Vagina (tissue), 2 donors: Measurements from ENCODE around the gene VASN. TPM values are rescaled to one million over a fixed set of nuclear protein-coding genes. Genes with fewer than 3 reads are reported as not detected.

ENCODE experiments used
- DNase-seq, 2 donors: peaks; one replicate each; pipeline ENCODE4 v3.0.0-alpha.2; 2017; ENCODE audit errors: extremely low spot score in 2 of 2
- H3K27ac ChIP-seq: fragments of 200-600 bp; sonication (generic); one replicate; pipeline ENCODE4 v1.5.1; 2019
- H3K27me3 ChIP-seq: fragments of 200-600 bp; sonication (generic); one replicate; pipeline ENCODE4 v1.5.1; 2019
- H3K36me3 ChIP-seq, 2 donors: fragments of 200-600 bp; sonication (generic); one replicate each; pipeline ENCODE4 v1.5.1; 2017 to 2019
- H3K4me1 ChIP-seq: fragments of 200-600 bp; sonication (generic); one replicate; pipeline ENCODE4 v1.5.1; 2019
- H3K4me3 ChIP-seq, 2 donors: fragments of 200-600 bp; sonication (generic); 1 replicate in 1 of 2; 2 replicates in 1 of 2; pipeline ENCODE4 v1.5.1; 2016 to 2019
- H3K9me3 ChIP-seq: fragments of 200-600 bp; sonication (generic); one replicate; pipeline ENCODE4 v1.5.1; 2019
- CTCF ChIP-seq, 3 experiments: fragments of 450-650 bp in 2 of 3; fragments of 200-600 bp in 1 of 3; sonication (generic) in 1 of 3; IDR thresholded peaks; one replicate each; pipeline ENCODE4 v1.5.1; 2017 to 2019; ENCODE audit warnings: antibody characterized with exemption in 3 of 3, mild to moderate bottlenecking in 2 of 3, moderate library complexity in 2 of 3
- POLR2A ChIP-seq, 2 donors: fragments of 450-650 bp; IDR thresholded peaks; one replicate each; pipeline ENCODE4 v1.6.1; 2017; ENCODE audit warnings: antibody characterized with exemption in 2 of 2, mild to moderate bottlenecking in 2 of 2, moderate library complexity in 2 of 2
- POLR2AphosphoS5 ChIP-seq, 2 donors: sonication (generic); formaldehyde crosslinking; IDR thresholded peaks; one replicate each; pipeline ENCODE4 v1.9.0; 2017; ENCODE audit warnings: antibody characterized with exemption in 2 of 2, mild to moderate bottlenecking in 2 of 2, low read depth in 1 of 2; ENCODE audit not compliant: insufficient read depth in 1 of 2
- intact Hi-C: fragments of 100-400 bp; cut with DNase I; formaldehyde crosslinking; loops from one replicate; pipeline ENCODE4 v1.15.1; 2023
- small RNA-seq: library from RNA; depleted of rRNA; stranded (forward); fragments of <200 nt; gene quantifications from one replicate; pipeline ENCODE3, GENCODE V24; 2016
- total RNA-seq: library from RNA; depleted of rRNA; stranded (reverse); fragments of >200 nt; gene quantifications from one replicate; pipeline ENCODE4 v1.2.3, GENCODE V29; 2016

Gene VASN
- total RNA-seq, 1 donor from 2014 or later, result 37.6 TPM

- H3K27ac ChIP-seq, result peak overlapping the region; percentile 87
- DNase-seq, result no peak
- TF ChIP-seq POLR2AphosphoS5 (IDR thresholded peaks at IDR 0.05; ENCODE audit: insufficient read depth in 1 of 2, low read depth in 1 of 2) (no peak), POLR2A (IDR thresholded peaks at IDR 0.05) (no peak), CTCF (IDR thresholded peaks at IDR 0.05) (no peak)
- peaks cover 23% of the 10 kb centered on the region for H3K4me1 ChIP-seq
- no peaks in the 10 kb centered on the region for H3K27me3 ChIP-seq
- intact Hi-C loops, result no loop called here
- H3K36me3 ChIP-seq, result peaks cover 0 to 9% of the 10 kb centered on the region in 2 donors
- H3K4me3 ChIP-seq, result peak overlapping the region; percentile 58 to 78
- H3K9me3 ChIP-seq, result no peaks in the 10 kb centered on the region
Measured at GRCh38 chr16:4426722-4427372, 55.2 kb downstream of the VASN start.

GRCh38 chr16:4428500-4428899 lies 56.9 kb downstream of the VASN start:
- Histone ChIP-seq H3K27me3 (no peaks in the 10 kb centered on the region), H3K4me1 (peaks cover 23% of the 10 kb centered on the region), H3K4me3 (no peak overlapping the region), H3K9me3 (no peaks in the 10 kb centered on the region), H3K36me3 (peaks cover 0 to 10% of the 10 kb centered on the region in 2 donors), H3K27ac (no peak overlapping the region)
- TF ChIP-seq CTCF (IDR thresholded peaks at IDR 0.05) (no peak), POLR2AphosphoS5 (IDR thresholded peaks at IDR 0.05; ENCODE audit: insufficient read depth in 1 of 2, low read depth in 1 of 2) (peak in 1 of 2 donors; percentile 9)
- no peak for DNase-seq
- intact Hi-C loops, result no loop called here

- no peak overlapping the region for H3K27ac ChIP-seq
- intact Hi-C loops, result no loop called here
- H3K36me3 ChIP-seq, result peaks cover 0 to 27% of the 10 kb centered on the region in 2 donors
- no peak overlapping the region for H3K4me3 ChIP-seq
- no peaks in the 10 kb centered on the region for H3K27me3 ChIP-seq
- H3K9me3 ChIP-seq, result no peaks in the 10 kb centered on the region
- TF ChIP-seq CTCF (IDR thresholded peaks at IDR 0.05) (no peak), POLR2AphosphoS5 (IDR thresholded peaks at IDR 0.05; ENCODE audit: insufficient read depth in 1 of 2, low read depth in 1 of 2) (no peak), POLR2A (IDR thresholded peaks at IDR 0.05) (no peak)
- DNase-seq, result no peak
- peaks cover 18% of the 10 kb centered on the region for H3K4me1 ChIP-seq
Measured at GRCh38 chr16:4431023-4431422, 59.4 kb downstream of the VASN start.

Small RNA genes within 50 kb of the gene (small RNA-seq; reads per million reads assigned to genes)
- gene AC012676.2, result not detected

Other genes starting within 250 kb of the VASN start
- 1.5 TPM for gene SRL, start 129.8 kb upstream of the VASN start, total RNA-seq
- gene TFAP4, start 98.8 kb upstream of the VASN start, total RNA-seq, result 6.9 TPM
- 6.9 TPM for gene GLIS2, start 55.8 kb upstream of the VASN start, total RNA-seq
- 76.1 TPM for gene PAM16, start 20.5 kb upstream of the VASN start, total RNA-seq
- 30.9 TPM for gene CORO7, start 44.7 kb downstream of the VASN start, total RNA-seq
- 33.6 TPM for gene DNAJA3, start 54.0 kb downstream of the VASN start, total RNA-seq
- 35.6 TPM for gene NMRAL1, start 102.8 kb downstream of the VASN start, total RNA-seq
- 52.8 TPM for gene HMOX2, start 104.5 kb downstream of the VASN start, total RNA-seq
- 13.3 TPM for gene CDIP1, start 166.9 kb downstream of the VASN start, total RNA-seq
- gene C16orf96, start 184.5 kb downstream of the VASN start, total RNA-seq, result not detected
- gene UBALD1, start 243.0 kb downstream of the VASN start, total RNA-seq, result 16.9 TPM